HCT116 (cell line): ENCODE measurements around the gene HES1. TPM values are rescaled to one million over a fixed set of nuclear protein-coding genes. Genes with fewer than 3 reads are reported as not detected.
A peak's percentile ranks its signal among the peaks of the same experiment; 100 is the strongest.

ENCODE experiments used
- ATAC-seq: fragments of 200-7000 bp; cut with Tn5 transposase; 2 replicates; pipeline ENCODE4 v1.9.1; 2020; ENCODE audit warnings: mild to moderate bottlenecking, moderate library complexity
- BruUV-seq: library from RNA; stranded (reverse); fragments of 400-500 nt; replicated peaks from 2 replicates; lab custom pipeline; 2021; lab: Mats Ljungman, UMichigan
- CTCF ChIA-PET: fragments of 300-600 bp; sonication (Branson Sonifier 250); formaldehyde crosslinking; loops from one replicate; lab custom pipeline; 2021; ENCODE audit warnings: antibody characterized with exemption; lab: Charles Lee
- POLR2A ChIA-PET: fragments of 300-600, 350-600 bp; sonication (Branson Sonifier 250); formaldehyde crosslinking; loops from one replicate; lab custom pipeline; 2021; ENCODE audit warnings: antibody characterized with exemption; lab: Charles Lee
- RAD21 ChIA-PET, 2 experiments: fragments of 300-600 bp; sonication (Branson Sonifier 250); formaldehyde crosslinking; loops; one replicate each; lab custom pipeline; 2023; ENCODE audit warnings: low total read pairs in 2 of 2; ENCODE audit not compliant: uncharacterized antibody in 2 of 2, unreplicated experiment in 2 of 2, low non-redundant PET in 1 of 2; lab: Charles Lee
- DNase-seq: peaks from one replicate; pipeline ENCODE4 v3.0.0-alpha.2; 2010; ENCODE audit warnings: low read depth, low spot score
- H2AFZ ChIP-seq: fragments of 200-600 bp; shearing (Covaris generic), sonication (generic); 2 replicates; pipeline ENCODE4 v1.6.1; 2017; ENCODE audit warnings: low read depth, mixed run types, mixed read lengths, antibody characterized with exemption, low read length; ENCODE audit not compliant: poor library complexity, severe bottlenecking
- H3K27ac ChIP-seq: 2 replicates; pipeline ENCODE4 v1.5.1; 2012; ENCODE audit warnings: low read depth, low read length
- H3K27me3 ChIP-seq: fragments of 200-600 bp; sonication (generic); 2 replicates; pipeline ENCODE4 v1.6.1; 2016; ENCODE audit warnings: mixed run types, low read length, mixed read lengths; ENCODE audit not compliant: insufficient read depth
- H3K36me3 ChIP-seq, 2 experiments: fragments of 200-500 bp in 1 of 2; fragments of 200-600 bp in 1 of 2; sonication (Bioruptor generic) in 1 of 2; sonication (generic) in 1 of 2; 2 replicates each; pipeline versions ENCODE4 v1.5.1 to v1.6.1; 2014 to 2016; ENCODE audit warnings: low read length in 2 of 2, inconsistent platforms in 1 of 2, mixed read lengths in 1 of 2, mixed run types in 1 of 2; ENCODE audit not compliant: insufficient read depth in 2 of 2, control insufficient read depth in 1 of 2
- H3K4me1 ChIP-seq, 2 experiments: fragments of 200-600 bp in 1 of 2; sonication (generic) in 1 of 2; 2 replicates each; pipeline versions ENCODE4 v1.5.1 to v1.6.1; 2012 to 2017; ENCODE audit warnings: low read length in 2 of 2, inconsistent platforms in 1 of 2, mild to moderate bottlenecking in 1 of 2, mixed read lengths in 1 of 2, mixed run types in 1 of 2, moderate library complexity in 1 of 2; ENCODE audit not compliant: insufficient read depth in 2 of 2, control insufficient read depth in 1 of 2
- H3K4me2 ChIP-seq: fragments of 200-600 bp; sonication (generic); 2 replicates; pipeline ENCODE4 v1.6.1; 2017; ENCODE audit warnings: mixed run types, low read length, mixed read lengths
- H3K4me3 ChIP-seq, 2 experiments: fragments of 200-600 bp in 1 of 2; sonication (generic) in 1 of 2; replicated peaks in 1 of 2; 2 replicates each; pipeline ENCODE4 v1.5.1; 2011 to 2016; ENCODE audit warnings: low read length in 2 of 2, control low read depth in 1 of 2, low read depth in 1 of 2, mild to moderate bottlenecking in 1 of 2, mixed read lengths in 1 of 2, mixed run types in 1 of 2
- H3K79me2 ChIP-seq: fragments of 200-600 bp; sonication (generic); 2 replicates; pipeline ENCODE4 v1.6.1; 2017; ENCODE audit warnings: mild to moderate bottlenecking, mixed run types, low read length, moderate library complexity, mixed read lengths; ENCODE audit not compliant: insufficient read depth
- H3K9ac ChIP-seq: fragments of 200-600 bp; sonication (generic); 2 replicates; pipeline ENCODE4 v1.6.1; 2016; ENCODE audit warnings: low read length, mixed read lengths
- H3K9me2 ChIP-seq: fragments of 200-600 bp; sonication (generic), shearing (Covaris generic); 2 replicates; pipeline ENCODE4 v1.6.1; 2017; ENCODE audit warnings: mixed run types, mild to moderate bottlenecking, moderate library complexity; ENCODE audit not compliant: insufficient read depth
- H3K9me3 ChIP-seq, 2 experiments: fragments of 200-500 bp in 1 of 2; fragments of 200-600 bp in 1 of 2; sonication (Bioruptor generic) in 1 of 2; sonication (generic) in 1 of 2; 2 replicates each; pipeline ENCODE4 v1.6.1; 2014 to 2017; ENCODE audit warnings: low read length in 2 of 2, mixed read lengths in 2 of 2, inconsistent platforms in 1 of 2, low read depth in 1 of 2, mild to moderate bottlenecking in 1 of 2, mixed run types in 1 of 2, moderate library complexity in 1 of 2; ENCODE audit not compliant: control insufficient read depth in 1 of 2, insufficient read depth in 1 of 2
- H4K20me1 ChIP-seq: fragments of 200-600 bp; sonication (generic), shearing (Covaris generic); 2 replicates; pipeline ENCODE4 v1.6.1; 2017; ENCODE audit warnings: mixed run types, mild to moderate bottlenecking, moderate library complexity; ENCODE audit not compliant: insufficient read depth
- CEBPB ChIP-seq: IDR thresholded peaks from 2 replicates; pipeline ENCODE4 v1.6.1; 2012; ENCODE audit warnings: low read depth
- RAD21 ChIP-seq: IDR thresholded peaks from 2 replicates; pipeline ENCODE4 v1.6.1; 2012; ENCODE audit warnings: low read depth, mild to moderate bottlenecking
- SIN3A ChIP-seq: IDR thresholded peaks from 2 replicates; pipeline ENCODE4 v1.6.1; 2012; ENCODE audit warnings: low read depth
- SP1 ChIP-seq: IDR thresholded peaks from 2 replicates; pipeline ENCODE4 v1.6.1; 2012; ENCODE audit warnings: low read depth
- ZFX ChIP-seq: fragments of 450-650 bp; IDR thresholded peaks from 2 replicates; pipeline ENCODE4 v1.6.1; 2017
- ZNF274 ChIP-seq: fragments of 200-500 bp; sonication (Bioruptor generic); IDR thresholded peaks from 2 replicates; pipeline ENCODE4 v1.6.1; 2014; ENCODE audit warnings: mild to moderate bottlenecking, low read depth, low read length, inconsistent platforms
- intact Hi-C: fragments of 100-400 bp; cut with micrococcal nuclease; formaldehyde crosslinking; loops from 2 replicates; pipeline ENCODE4 v1.10.0; 2022
- total RNA-seq: library from RNA; stranded (reverse); gene quantifications from one replicate; pipeline ENCODE4 v1.2.1, GENCODE V29; 2021; ENCODE audit not compliant: unreplicated experiment

HES1 gene
- total RNA-seq, 1 experiment from 2014 or later, result 32.9 TPM

- Histone ChIP-seq H3K4me3 (no peak overlapping the region), H3K36me3 (no peaks in the 10 kb centered on the region), H3K27me3 (no peaks in the 10 kb centered on the region), H3K9ac (no peak overlapping the region), H4K20me1 (no peaks in the 10 kb centered on the region), H3K9me3 (no peaks in the 10 kb centered on the region), H2AFZ (no peak overlapping the region), H3K79me2 (no peaks in the 10 kb centered on the region), H3K27ac (no peak overlapping the region), H3K9me2 (no peaks in the 10 kb centered on the region), H3K4me2 (no peak overlapping the region), H3K4me1 (peaks cover 5 to 22% of the 10 kb centered on the region in 2 experiments; a peak in 3 of 4 replicates)
- DNase-seq (no peak), ATAC-seq (0 out of 2 replicates have a peak, but pooled peaks have one; percentile 4)
- RAD21 ChIA-PET, result interaction anchor here in 1 of 2 experiments (0.6 kb wide), 1 partner anchor 347 kb away, joined by 4 read pairs; no protein-coding TSS in a partner anchor
- POLR2A ChIA-PET, result no interaction called here
- CTCF ChIA-PET, result interaction anchor here (1.1 kb wide), 1 partner anchor 154 kb away, joined by 3 read pairs; no protein-coding TSS in a partner anchor
- no TSS peak for BruUV-seq
- intact Hi-C loops, result no loop called here
- TF ChIP-seq ZFX (no peak), SIN3A (no peak), ZNF274 (no peak), SP1 (no peak), RAD21 (0 out of 2 replicates have a peak, but pooled peaks have one; percentile 14)
Observed at GRCh38 chr3:194161131-194162045, 25.4 kb downstream of the HES1 start.

GRCh38 chr3:194162070-194162678 lies 26.2 kb downstream of the HES1 start:
- no peak overlapping the region for H3K4me2 ChIP-seq
- no peak overlapping the region for H2AFZ ChIP-seq
- ATAC-seq (no peak), DNase-seq (no peak)
- TF ChIP-seq CEBPB, result no peak
- no peak overlapping the region for H3K4me3 ChIP-seq
- H3K4me1 ChIP-seq, result peaks cover 5 to 22% of the 10 kb centered on the region in 2 experiments; a peak in 3 of 4 replicates
- ChIA-PET CTCF (interaction anchor here (1.1 kb wide), 1 partner anchor 153 kb away, joined by 3 read pairs; no protein-coding TSS in a partner anchor), RAD21 (no interaction called here), POLR2A (no interaction called here)
- intact Hi-C loops, result no loop called here
- H3K27ac ChIP-seq, result no peak overlapping the region
- H3K9me2 ChIP-seq, result no peaks in the 10 kb centered on the region
- H3K9me3 ChIP-seq, result no peaks in the 10 kb centered on the region
- H3K79me2 ChIP-seq, result no peaks in the 10 kb centered on the region
- no peak overlapping the region for H3K9ac ChIP-seq
- BruUV-seq, result no TSS peak
- H3K36me3 ChIP-seq, result no peaks in the 10 kb centered on the region
- no peaks in the 10 kb centered on the region for H3K27me3 ChIP-seq
- no peaks in the 10 kb centered on the region for H4K20me1 ChIP-seq
